B cell (primary cell): ENCODE results near the gene GJA1.

Experiments
- CTCF ChIP-seq: fragments of 200-600 bp; IDR thresholded peaks from one replicate; pipeline ENCODE4 v1.8.0; 2022; ENCODE audit warnings: antibody characterized with exemption, mild to moderate bottlenecking
- EZH2 ChIP-seq: IDR thresholded peaks from 2 replicates; pipeline ENCODE4 v1.6.1; 2012; ENCODE audit warnings: borderline replicate concordance, low read depth, mild to moderate bottlenecking, moderate library complexity, low read length; ENCODE audit not compliant: insufficient read depth, poor library complexity, severe bottlenecking

GRCh38 chr6:121399966-121400365 is 35.5 kb upstream of the GJA1 start:
- TF ChIP-seq CTCF, result no peak
- no peak for TF ChIP-seq EZH2
